Right lobe of liver (tissue), 6 donors: Measurements from ENCODE around the gene LGALS3BP. TPM values are rescaled to one million over a fixed set of nuclear protein-coding genes. Genes with fewer than 3 reads are reported as not detected.

Experiments used
- ATAC-seq, 4 donors: fragments of 200-7000 bp; cut with Tn5 transposase; one replicate each; pipeline ENCODE4 v1.9.1; 2020; ENCODE audit warnings: mild to moderate bottlenecking in 4 of 4, moderate library complexity in 4 of 4
- DNase-seq, 3 donors: peaks; one replicate each; pipeline ENCODE4 v3.0.0-alpha.2; 2020
- H3K27ac ChIP-seq, 3 donors: fragments of 200-600 bp; one replicate each; pipeline ENCODE4 v1.8.0; 2022
- H3K27me3 ChIP-seq, 2 donors: fragments of 200-600 bp; one replicate each; pipeline ENCODE4 v1.8.0; 2022
- H3K36me3 ChIP-seq, 4 donors: fragments of 200-600 bp; sonication (generic) in 1 of 4; one replicate each; pipeline versions ENCODE4 v1.5.1 to v1.8.0; 2017 to 2022; ENCODE audit warnings: control low read depth in 1 of 4
- H3K4me1 ChIP-seq, 4 donors: fragments of 200-600 bp; sonication (generic) in 1 of 4; one replicate each; pipeline versions ENCODE4 v1.5.1 to v1.8.0; 2017 to 2022; ENCODE audit warnings: control low read depth in 1 of 4
- H3K4me3 ChIP-seq, 3 donors: fragments of 200-600 bp; one replicate each; pipeline ENCODE4 v1.8.0; 2022
- H3K9me3 ChIP-seq, 4 donors: fragments of 200-600 bp; sonication (generic) in 1 of 4; one replicate each; pipeline versions ENCODE4 v1.5.1 to v1.8.0; 2017 to 2022; ENCODE audit warnings: control low read depth in 1 of 4
- CTCF ChIP-seq, 4 donors: fragments of 200-600 bp in 3 of 4; fragments of 450-650 bp in 1 of 4; IDR thresholded peaks; one replicate each; pipeline versions ENCODE4 v1.5.1 to v1.8.0; 2016 to 2022; ENCODE audit warnings: antibody characterized with exemption in 4 of 4, mild to moderate bottlenecking in 2 of 4
- POLR2A ChIP-seq: fragments of 450-650 bp; IDR thresholded peaks from one replicate; pipeline ENCODE4 v1.6.1; 2017; ENCODE audit warnings: antibody characterized with exemption, mild to moderate bottlenecking
- WGBS: methylation state at CpG from one replicate; pipeline ENCODE4 v1.1.6; 2018; ENCODE audit warnings: low coverage, low lambda C conversion rate; ENCODE audit not compliant: insufficient coverage; ENCODE audit errors: missing lambda C conversion rate; 5-methylcytosine and 5-hydroxymethylcytosine counted together
- intact Hi-C, 2 donors: fragments of 100-400 bp; cut with DNase I; formaldehyde crosslinking; loops; one replicate each; pipeline versions ENCODE4 v1.11.2 to v1.14.1; 2022
- total RNA-seq, 6 experiments: library from RNA; depleted of rRNA in 2 of 6; stranded (reverse); fragments of >200 nt in 2 of 6; fragmentation: NEBNext Ultra II Directional in 3 of 6; extraction: Animal tissue kit (Norgen Biotek cat#: 25700) in 3 of 6; gene quantifications; one replicate each; pipeline versions ENCODE4 v1.1.0 to v1.2.4, GENCODE V29; 2016 to 2023
- donor health status: DM: no; HTN: yes; CAD: no.
- donor health status: DM: no; HTN: no; CAD: no.
- donor health status: DM: no; HTN: no; CAD: no.
- donor health status: DM: no; HTN: yes; CAD: no.
- donor health status: DM: no; HTN: yes; CAD: no.

LGALS3BP gene
- total RNA-seq, 6 experiments from 2014 or later, result 82.8 to 257 (median 121) TPM

GRCh38 chr17:78991017-78991738 is 11.5 kb upstream of the LGALS3BP start:
- WGBS, result 85% methylated on average over 11 of the region's 33 CpGs
- Histone ChIP-seq H3K4me1 (no peaks in the 10 kb centered on the region), H3K36me3 (peaks cover 0 to 8% (median 0%) of the 10 kb centered on the region in 4 donors), H3K4me3 (no peak overlapping the region), H3K9me3 (no peaks in the 10 kb centered on the region), H3K27ac (no peak overlapping the region), H3K27me3 (no peaks in the 10 kb centered on the region)
- TF ChIP-seq POLR2A (no peak), CTCF (IDR thresholded peaks at IDR 0.05) (no peak)
- intact Hi-C loops, result no loop called here
- DNase-seq (peak; percentile 18 to 46 (median 42)), ATAC-seq (no peak)

GRCh38 chr17:78990349-78991016 is 10.8 kb upstream of the LGALS3BP start:
- Histone ChIP-seq H3K27me3 (no peaks in the 10 kb centered on the region), H3K36me3 (peaks cover 0 to 7% (median 0%) of the 10 kb centered on the region in 4 donors), H3K4me3 (no peak overlapping the region), H3K27ac (no peak overlapping the region), H3K4me1 (no peaks in the 10 kb centered on the region), H3K9me3 (no peaks in the 10 kb centered on the region)
- ATAC-seq, result no peak
- intact Hi-C loops, result no loop called here
- no peak for TF ChIP-seq POLR2A
- no peak for TF ChIP-seq CTCF (IDR thresholded peaks at IDR 0.05)
- 99% methylated on average over 8 of the region's 29 CpGs for WGBS
- peak in 2 of 3 donors; percentile 18 to 49 for DNase-seq

GRCh38 chr17:78988152-78988551 is 8.4 kb upstream of the LGALS3BP start:
- Histone ChIP-seq H3K9me3 (no peaks in the 10 kb centered on the region), H3K27me3 (no peaks in the 10 kb centered on the region), H3K27ac (peak overlapping the region in 1 of 3 donors; percentile 15), H3K4me1 (no peaks in the 10 kb centered on the region), H3K4me3 (no peak overlapping the region), H3K36me3 (peaks cover 0 to 3% (median 0%) of the 10 kb centered on the region in 4 donors)
- intact Hi-C loops, result no loop called here
- TF ChIP-seq POLR2A, result no peak
- no peak for TF ChIP-seq CTCF (IDR thresholded peaks at IDR 0.05)
- DNase-seq (no peak), ATAC-seq (peak in 2 of 4 donors; percentile 20 to 21)
- 51% methylated on average over 5 of the region's 6 CpGs for WGBS

- H3K9me3 ChIP-seq, result no peaks in the 10 kb centered on the region
- ATAC-seq (peak; percentile 62 to 74 (median 70)), DNase-seq (no peak)
- H3K27me3 ChIP-seq, result no peaks in the 10 kb centered on the region
- peak overlapping the region; percentile 47 to 65 (median 52) for H3K27ac ChIP-seq
- H3K4me1 ChIP-seq, result no peaks in the 10 kb centered on the region
- intact Hi-C loops, result no loop called here
- peak overlapping the region in 2 of 3 donors; percentile 0 to 23 for H3K4me3 ChIP-seq
- WGBS, result 9% methylated on average over 15 of the region's 15 CpGs
- TF ChIP-seq CTCF (IDR thresholded peaks at IDR 0.05) (no peak), POLR2A (no peak)
- peaks cover 0 to 3% (median 0%) of the 10 kb centered on the region in 4 donors for H3K36me3 ChIP-seq
Measured at GRCh38 chr17:78986649-78987328, 7.1 kb upstream of the LGALS3BP start.
